ENCODE data around the gene PRSS48.

Gene PRSS48

DNA sequence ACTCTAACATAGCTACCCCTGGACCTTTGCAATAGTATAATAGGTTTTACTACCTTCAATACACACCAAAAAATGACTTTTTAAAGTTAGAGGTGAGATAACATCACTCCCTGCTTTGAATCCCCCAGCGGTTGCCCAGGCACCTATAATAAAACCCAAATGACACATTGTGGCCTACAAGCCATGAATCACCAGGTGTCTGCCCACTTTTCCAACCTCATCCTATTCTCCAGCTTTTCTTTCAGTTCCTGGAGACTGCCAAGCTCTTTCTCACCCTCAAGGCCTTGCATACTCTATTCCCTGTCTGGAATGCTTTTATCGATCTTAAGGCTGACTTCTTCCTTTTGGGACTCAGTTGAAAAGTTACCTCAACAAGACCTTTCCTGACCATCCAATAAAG is 16.4 kb upstream of the PRSS48 start:
- no peaks in the 10 kb centered on the region for H3F3A ChIP-seq (ENCODE audit: low read depth)
- TF ChIP-seq, protein P1, sequence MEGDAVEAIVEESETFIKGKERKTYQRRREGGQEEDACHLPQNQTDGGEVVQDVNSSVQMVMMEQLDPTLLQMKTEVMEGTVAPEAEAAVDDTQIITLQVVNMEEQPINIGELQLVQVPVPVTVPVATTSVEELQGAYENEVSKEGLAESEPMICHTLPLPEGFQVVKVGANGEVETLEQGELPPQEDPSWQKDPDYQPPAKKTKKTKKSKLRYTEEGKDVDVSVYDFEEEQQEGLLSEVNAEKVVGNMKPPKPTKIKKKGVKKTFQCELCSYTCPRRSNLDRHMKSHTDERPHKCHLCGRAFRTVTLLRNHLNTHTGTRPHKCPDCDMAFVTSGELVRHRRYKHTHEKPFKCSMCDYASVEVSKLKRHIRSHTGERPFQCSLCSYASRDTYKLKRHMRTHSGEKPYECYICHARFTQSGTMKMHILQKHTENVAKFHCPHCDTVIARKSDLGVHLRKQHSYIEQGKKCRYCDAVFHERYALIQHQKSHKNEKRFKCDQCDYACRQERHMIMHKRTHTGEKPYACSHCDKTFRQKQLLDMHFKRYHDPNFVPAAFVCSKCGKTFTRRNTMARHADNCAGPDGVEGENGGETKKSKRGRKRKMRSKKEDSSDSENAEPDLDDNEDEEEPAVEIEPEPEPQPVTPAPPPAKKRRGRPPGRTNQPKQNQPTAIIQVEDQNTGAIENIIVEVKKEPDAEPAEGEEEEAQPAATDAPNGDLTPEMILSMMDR (conservative IDR thresholded peaks at IDR 0.05; ENCODE audit: low read length): no peak
- TF ChIP-seq EZH2phosphoT487 (IDR thresholded peaks at IDR 0.05; ENCODE audit: borderline replicate concordance): no peak
- no peak overlapping the region for H3K4me3 ChIP-seq (ENCODE audit: low read length, poor library complexity, severe bottlenecking)

GRCh38 chr4:151263455-151263854 is 13.5 kb upstream of the PRSS48 start:
- no peaks in the 10 kb centered on the region for H3K27me3 ChIP-seq (ENCODE audit: insufficient read depth, low read length, poor library complexity, severe bottlenecking)
- H3K4me3 ChIP-seq (ENCODE audit: low read length, poor library complexity, severe bottlenecking): no peak overlapping the region
- H4K20me1 ChIP-seq (ENCODE audit: insufficient read depth, low read length, poor library complexity, severe bottlenecking): no peaks in the 10 kb centered on the region
- no peak for TF ChIP-seq EZH2phosphoT487 (IDR thresholded peaks at IDR 0.05; ENCODE audit: borderline replicate concordance)
- TF ChIP-seq, protein P1 (conservative IDR thresholded peaks at IDR 0.05; ENCODE audit: low read length): no peak
- H3K9me3 ChIP-seq (ENCODE audit: insufficient read depth, low read depth, low read length): no peaks in the 10 kb centered on the region
- no peaks in the 10 kb centered on the region for H3K4me1 ChIP-seq (ENCODE audit: insufficient read depth, low read length, poor library complexity, severe bottlenecking)
- no peaks in the 10 kb centered on the region for H3F3A ChIP-seq (ENCODE audit: low read depth)
- H2AFZ ChIP-seq (ENCODE audit: low read length): no peak overlapping the region
- H3K36me3 ChIP-seq (ENCODE audit: insufficient read depth, low read length): no peaks in the 10 kb centered on the region
- H3K79me2 ChIP-seq (ENCODE audit: insufficient read depth, low read length): no peaks in the 10 kb centered on the region
- H3K9ac ChIP-seq (ENCODE audit: low read depth, low read length, poor library complexity, severe bottlenecking): no peak overlapping the region
- H3K9me2 ChIP-seq (replicated peaks; ENCODE audit: low read depth, low read length): no peaks in the 10 kb centered on the region
- H3K4me2 ChIP-seq (ENCODE audit: low read depth, low read length, poor library complexity, severe bottlenecking): no peak overlapping the region

More for the DNA sequence above, 16.4 kb upstream of the PRSS48 start:
- Histone ChIP-seq H3K79me2 (ENCODE audit: insufficient read depth, low read length) (no peaks in the 10 kb centered on the region), H3K27me3 (ENCODE audit: insufficient read depth, low read length, poor library complexity, severe bottlenecking) (no peaks in the 10 kb centered on the region), H3K4me2 (ENCODE audit: low read depth, low read length, poor library complexity, severe bottlenecking) (no peak overlapping the region), H4K20me1 (ENCODE audit: insufficient read depth, low read length, poor library complexity, severe bottlenecking) (no peaks in the 10 kb centered on the region), H2AFZ (ENCODE audit: low read length) (no peak overlapping the region), H3K4me1 (ENCODE audit: insufficient read depth, low read length, poor library complexity, severe bottlenecking) (no peaks in the 10 kb centered on the region), H3K9ac (ENCODE audit: low read depth, low read length, poor library complexity, severe bottlenecking) (no peak overlapping the region), H3K36me3 (ENCODE audit: insufficient read depth, low read length) (no peaks in the 10 kb centered on the region), H3K9me3 (ENCODE audit: insufficient read depth, low read depth, low read length) (no peaks in the 10 kb centered on the region), H3K9me2 (replicated peaks; ENCODE audit: low read depth, low read length) (no peaks in the 10 kb centered on the region)

- no peaks in the 10 kb centered on the region for H3K4me1 ChIP-seq (ENCODE audit: insufficient read depth, low read length, poor library complexity, severe bottlenecking)
- no peaks in the 10 kb centered on the region for H3K9me3 ChIP-seq (ENCODE audit: insufficient read depth, low read depth, low read length)
- H3K36me3 ChIP-seq (ENCODE audit: insufficient read depth, low read length): no peaks in the 10 kb centered on the region
- no peaks in the 10 kb centered on the region for H3K27me3 ChIP-seq (ENCODE audit: insufficient read depth, low read length, poor library complexity, severe bottlenecking)
- no peak overlapping the region for H2AFZ ChIP-seq (ENCODE audit: low read length)
- H3K9ac ChIP-seq (ENCODE audit: low read depth, low read length, poor library complexity, severe bottlenecking): no peak overlapping the region
- no peaks in the 10 kb centered on the region for H3K9me2 ChIP-seq (replicated peaks; ENCODE audit: low read depth, low read length)
- H4K20me1 ChIP-seq (ENCODE audit: insufficient read depth, low read length, poor library complexity, severe bottlenecking): no peaks in the 10 kb centered on the region
- H3F3A ChIP-seq (ENCODE audit: low read depth): no peaks in the 10 kb centered on the region
- TF ChIP-seq, protein P1 (conservative IDR thresholded peaks at IDR 0.05; ENCODE audit: low read length): no peak
- TF ChIP-seq EZH2phosphoT487 (IDR thresholded peaks at IDR 0.05; ENCODE audit: borderline replicate concordance): no peak
- no peak overlapping the region for H3K4me3 ChIP-seq (ENCODE audit: low read length, poor library complexity, severe bottlenecking)
- no peaks in the 10 kb centered on the region for H3K79me2 ChIP-seq (ENCODE audit: insufficient read depth, low read length)
- H3K4me2 ChIP-seq (ENCODE audit: low read depth, low read length, poor library complexity, severe bottlenecking): no peak overlapping the region
Measured at GRCh38 chr4:151266497-151266896, 10.5 kb upstream of the PRSS48 start.
